Measurements from ENCODE around the gene HID1.
"Not testable (repeated sequence)": the region's sequence is repeated elsewhere in the genome, so short reads cannot be mapped to it uniquely, and the experiment has no call there.

Gene HID1, protein sequence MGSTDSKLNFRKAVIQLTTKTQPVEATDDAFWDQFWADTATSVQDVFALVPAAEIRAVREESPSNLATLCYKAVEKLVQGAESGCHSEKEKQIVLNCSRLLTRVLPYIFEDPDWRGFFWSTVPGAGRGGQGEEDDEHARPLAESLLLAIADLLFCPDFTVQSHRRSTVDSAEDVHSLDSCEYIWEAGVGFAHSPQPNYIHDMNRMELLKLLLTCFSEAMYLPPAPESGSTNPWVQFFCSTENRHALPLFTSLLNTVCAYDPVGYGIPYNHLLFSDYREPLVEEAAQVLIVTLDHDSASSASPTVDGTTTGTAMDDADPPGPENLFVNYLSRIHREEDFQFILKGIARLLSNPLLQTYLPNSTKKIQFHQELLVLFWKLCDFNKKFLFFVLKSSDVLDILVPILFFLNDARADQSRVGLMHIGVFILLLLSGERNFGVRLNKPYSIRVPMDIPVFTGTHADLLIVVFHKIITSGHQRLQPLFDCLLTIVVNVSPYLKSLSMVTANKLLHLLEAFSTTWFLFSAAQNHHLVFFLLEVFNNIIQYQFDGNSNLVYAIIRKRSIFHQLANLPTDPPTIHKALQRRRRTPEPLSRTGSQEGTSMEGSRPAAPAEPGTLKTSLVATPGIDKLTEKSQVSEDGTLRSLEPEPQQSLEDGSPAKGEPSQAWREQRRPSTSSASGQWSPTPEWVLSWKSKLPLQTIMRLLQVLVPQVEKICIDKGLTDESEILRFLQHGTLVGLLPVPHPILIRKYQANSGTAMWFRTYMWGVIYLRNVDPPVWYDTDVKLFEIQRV

GRCh38 chr17:74972107-74972972 lies at the start of gene HID1:
TSS of gene HID1 (minus strand) at chr17:74972759. CDS start at chr17:74972656, 103 bp downstream.
- DNase-seq (ENCODE audit: low read depth): peak; percentile 77

GRCh38 chr17:75020331-75021110 lies 48.0 kb upstream of the HID1 start:
- no peak for DNase-seq (ENCODE audit: low read depth)

GRCh38 chr17:75019710-75020109 lies 47.2 kb upstream of the HID1 start:
- DNase-seq (ENCODE audit: low read depth): no peak

- no peak for DNase-seq (ENCODE audit: low read depth)
Measured at GRCh38 chr17:75019146-75019545, 46.6 kb upstream of the HID1 start.

DNA sequence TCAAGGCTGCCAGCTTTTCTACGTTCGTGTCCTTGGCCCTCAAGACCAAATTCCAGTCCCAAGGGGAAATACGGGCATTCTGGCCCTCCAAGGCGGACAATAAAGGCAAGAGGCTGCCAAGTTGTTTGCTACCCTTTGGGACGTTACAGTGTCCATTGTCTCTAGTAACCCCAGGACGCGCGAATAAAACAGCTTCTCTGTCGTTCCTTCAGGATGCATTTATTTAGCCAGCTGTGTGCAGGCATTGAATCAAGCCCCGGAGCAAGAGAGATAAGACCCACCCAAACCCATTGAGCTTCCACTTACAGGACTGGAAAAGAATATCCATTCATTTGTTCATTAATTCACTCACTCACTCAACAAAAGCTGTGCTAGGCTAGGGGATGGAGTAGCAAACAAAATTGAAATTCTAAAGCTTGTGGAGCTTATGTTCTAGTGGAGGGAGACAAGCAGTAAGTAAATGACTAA lies 40.6 kb upstream of the HID1 start:
- no peak for DNase-seq (ENCODE audit: low read depth)

DNA sequence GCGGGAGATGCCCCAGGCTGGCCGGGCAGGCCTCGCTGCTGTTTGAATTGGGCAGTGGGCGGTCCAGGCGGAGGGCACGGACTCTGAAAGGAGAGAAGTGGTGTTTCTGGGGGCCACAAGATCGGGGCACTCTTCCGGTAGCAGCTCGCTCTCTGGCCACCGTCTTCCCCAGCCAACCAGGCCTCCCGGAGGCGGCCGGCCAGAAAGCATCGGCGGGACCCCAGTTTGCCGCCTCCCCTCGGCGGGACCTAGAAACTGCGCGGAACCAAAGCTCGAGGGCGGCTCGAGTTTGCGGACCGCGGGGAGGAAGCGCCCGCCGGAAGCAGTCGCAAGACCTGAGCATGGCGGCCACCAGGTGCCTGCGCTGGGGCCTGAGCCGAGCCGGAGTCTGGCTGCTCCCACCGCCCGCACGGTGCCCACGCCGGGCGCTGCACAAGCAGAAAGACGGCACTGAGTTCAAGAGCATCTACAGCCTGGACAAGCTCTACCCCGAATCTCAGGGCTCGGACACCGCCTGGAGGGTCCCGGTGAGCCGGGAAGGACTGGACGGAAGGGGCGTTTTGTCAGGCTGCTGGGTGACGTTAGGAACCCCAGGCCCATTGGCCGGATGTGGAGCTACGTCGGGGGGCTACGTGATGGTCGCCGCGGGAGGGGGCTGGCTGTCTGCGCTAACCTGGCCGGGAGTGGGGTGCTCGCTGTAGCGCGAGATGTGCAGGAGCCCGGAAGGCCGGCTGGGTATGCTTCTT lies 40.0 kb upstream of the HID1 start, which contains the start of gene MRPL58:
Gene MRPL58, plus strand, starts transcription at position 325 of the 746 bp plus-strand sequence. Its CDS starts 17 bp downstream, at position 342.
- DNase-seq (ENCODE audit: low read depth): peak; percentile 65

GRCh38 chr17:75012096-75012345 lies 39.5 kb upstream of the HID1 start:
- no peak for DNase-seq (ENCODE audit: low read depth)

- no peak for DNase-seq (ENCODE audit: low read depth)
Measured at GRCh38 chr17:75011401-75012095, 39.0 kb upstream of the HID1 start.

DNA sequence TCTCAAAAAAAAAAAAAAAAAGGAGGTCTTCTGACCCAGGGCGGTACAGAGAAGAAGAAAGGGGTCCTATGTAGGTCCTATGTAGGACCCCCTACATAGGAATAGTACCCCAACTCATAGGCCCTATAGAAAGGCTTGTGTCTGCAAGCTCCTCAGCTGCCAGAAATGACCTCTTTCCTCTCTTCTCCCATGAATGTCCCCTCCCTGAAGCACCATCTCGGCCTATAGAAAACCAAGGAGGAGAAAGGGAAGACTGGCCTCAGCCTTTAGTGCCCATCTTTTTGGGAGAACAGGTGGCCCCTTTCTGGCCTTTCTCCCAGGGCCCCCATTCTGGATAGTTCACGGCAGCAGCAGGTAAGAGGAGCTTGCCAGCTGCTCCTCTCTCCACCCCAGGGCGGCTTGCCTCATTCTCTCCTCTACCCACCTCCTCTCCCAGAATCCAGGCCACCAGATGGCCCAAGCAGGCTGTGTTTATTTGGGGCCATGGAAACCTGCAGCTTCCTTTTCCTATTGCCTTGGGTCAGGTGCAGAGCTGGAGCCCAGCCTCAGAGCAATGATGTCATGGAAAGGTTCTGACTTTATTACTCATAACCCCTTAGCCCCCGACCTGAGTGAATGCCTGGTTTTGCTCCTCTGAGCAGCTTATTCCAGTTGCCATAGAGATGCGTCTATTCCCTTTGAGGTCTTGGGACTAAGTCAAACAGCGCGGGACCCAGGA lies 38.3 kb upstream of the HID1 start:
- DNase-seq (ENCODE audit: low read depth): no peak

GRCh38 chr17:75009139-75009724 lies 36.7 kb upstream of the HID1 start:
- no peak for DNase-seq (ENCODE audit: low read depth)

DNA sequence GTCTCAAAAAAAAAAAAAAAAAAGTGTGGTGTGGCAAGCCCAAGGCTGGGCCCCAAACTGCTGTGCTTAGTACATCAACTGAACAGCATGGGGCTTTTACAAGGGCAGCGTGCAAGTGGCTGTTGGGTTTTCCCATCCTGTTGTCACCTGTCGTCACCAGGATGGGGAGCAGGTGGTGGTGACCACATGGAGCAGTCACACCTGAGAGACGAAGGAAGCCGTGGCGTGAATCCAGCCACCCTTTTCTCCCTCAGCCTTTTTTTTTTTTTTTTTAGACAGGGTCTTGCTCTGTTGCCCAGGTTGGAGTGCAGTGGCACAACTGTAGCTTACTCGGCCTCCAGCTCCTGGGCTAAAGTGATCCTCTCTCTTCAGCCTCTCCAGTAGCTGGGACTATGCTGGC lies 35.8 kb upstream of the HID1 start:
- DNase-seq (ENCODE audit: low read depth): no peak

GRCh38 chr17:75006653-75007052 lies 34.1 kb upstream of the HID1 start:
- no peak for DNase-seq (ENCODE audit: low read depth)

GRCh38 chr17:75006084-75006483 lies 33.5 kb upstream of the HID1 start:
- not testable (repeated sequence) for DNase-seq (ENCODE audit: low read depth)

DNA sequence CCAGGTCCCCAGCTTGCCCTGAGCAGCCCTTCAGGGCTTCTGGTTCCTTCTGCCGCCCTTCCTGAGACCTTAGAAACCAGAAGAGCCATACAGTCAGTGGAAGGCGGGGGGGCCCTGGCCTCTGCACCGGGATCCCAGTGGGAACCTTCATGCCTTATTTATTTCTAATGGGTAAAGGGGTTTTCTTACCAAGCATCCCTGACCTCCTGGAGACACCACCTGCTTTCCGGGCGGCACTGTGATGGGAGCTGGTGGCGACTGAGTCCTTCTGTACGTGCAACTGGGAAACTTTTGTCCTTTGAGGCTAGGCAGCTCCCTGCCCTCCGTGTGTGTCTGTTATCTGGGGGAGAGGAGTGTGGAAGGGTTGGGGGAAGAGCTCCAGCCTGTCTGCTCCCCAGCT lies 32.7 kb upstream of the HID1 start:
- DNase-seq (ENCODE audit: low read depth): no peak

- no peak for DNase-seq (ENCODE audit: low read depth)
Measured at GRCh38 chr17:75004371-75004770, 31.8 kb upstream of the HID1 start.

- DNase-seq (ENCODE audit: low read depth): no peak
Measured at GRCh38 chr17:75003957-75004355, 31.4 kb upstream of the HID1 start.

DNA sequence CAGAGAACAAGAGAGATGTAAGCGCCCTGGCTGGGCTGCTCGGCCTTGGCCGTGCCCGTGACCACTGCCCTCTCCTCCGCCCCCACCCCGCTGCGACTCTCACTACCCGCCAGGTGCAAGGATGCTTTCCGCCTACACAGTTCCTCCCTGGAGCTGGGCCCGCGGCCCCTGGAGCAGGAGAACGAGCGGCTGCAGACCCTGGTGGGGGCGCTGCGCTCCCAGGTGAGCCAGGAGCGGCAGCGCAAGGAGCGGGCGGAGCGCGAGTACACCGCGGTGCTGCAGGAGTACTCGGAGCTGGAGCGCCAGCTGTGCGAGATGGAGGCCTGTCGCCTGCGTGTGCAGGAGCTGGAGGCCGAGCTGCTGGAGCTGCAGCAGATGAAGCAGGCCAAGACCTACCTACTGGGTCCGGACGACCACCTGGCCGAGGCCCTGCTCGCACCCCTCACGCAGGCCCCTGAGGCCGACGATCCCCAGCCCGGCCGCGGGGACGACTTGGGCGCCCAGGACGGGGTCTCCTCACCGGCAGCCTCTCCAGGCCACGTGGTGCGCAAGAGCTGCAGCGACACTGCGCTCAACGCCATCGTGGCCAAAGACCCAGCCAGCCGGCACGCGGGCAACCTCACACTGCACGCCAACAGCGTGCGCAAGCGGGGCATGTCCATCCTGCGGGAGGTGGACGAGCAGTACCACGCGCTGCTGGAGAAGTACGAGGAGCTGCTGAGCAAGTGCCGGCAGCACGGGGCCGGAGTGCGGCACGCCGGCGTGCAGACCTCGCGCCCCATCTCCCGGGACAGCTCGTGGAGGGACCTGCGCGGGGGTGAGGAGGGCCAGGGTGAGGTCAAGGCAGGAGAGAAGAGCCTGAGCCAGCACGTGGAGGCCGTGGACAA lies 30.8 kb upstream of the HID1 start:
- no peak for DNase-seq (ENCODE audit: low read depth)
